NB4 (cell line): ENCODE data around the gene ISG20.

ENCODE experiments used
- DNase-seq: peaks from one replicate; pipeline ENCODE4 v3.0.0; 2010; ENCODE audit warnings: low read depth
- H3K4me3 ChIP-seq: one replicate; pipeline ENCODE4 v1.5.1; 2011; ENCODE audit warnings: mild to moderate bottlenecking, low read depth, low read length, moderate library complexity
- CTCF ChIP-seq: IDR thresholded peaks from one replicate; pipeline ENCODE4 v1.5.1; 2012; ENCODE audit warnings: low read depth, low read length
- MYC ChIP-seq: IDR thresholded peaks from 2 replicates; pipeline ENCODE4 v1.6.1; 2011; ENCODE audit warnings: low read depth, low read length
- POLR2A ChIP-seq: IDR thresholded peaks from 2 replicates; pipeline ENCODE4 v1.6.1; 2011; ENCODE audit warnings: mild to moderate bottlenecking; ENCODE audit not compliant: insufficient read length; ENCODE audit errors: extremely low read depth
- TF ChIP-seq, protein P1 (sequence below): IDR thresholded peaks from 2 replicates; pipeline ENCODE4 v1.6.1; 2011; ENCODE audit warnings: low read depth, low read length

ISG20 gene

DNA sequence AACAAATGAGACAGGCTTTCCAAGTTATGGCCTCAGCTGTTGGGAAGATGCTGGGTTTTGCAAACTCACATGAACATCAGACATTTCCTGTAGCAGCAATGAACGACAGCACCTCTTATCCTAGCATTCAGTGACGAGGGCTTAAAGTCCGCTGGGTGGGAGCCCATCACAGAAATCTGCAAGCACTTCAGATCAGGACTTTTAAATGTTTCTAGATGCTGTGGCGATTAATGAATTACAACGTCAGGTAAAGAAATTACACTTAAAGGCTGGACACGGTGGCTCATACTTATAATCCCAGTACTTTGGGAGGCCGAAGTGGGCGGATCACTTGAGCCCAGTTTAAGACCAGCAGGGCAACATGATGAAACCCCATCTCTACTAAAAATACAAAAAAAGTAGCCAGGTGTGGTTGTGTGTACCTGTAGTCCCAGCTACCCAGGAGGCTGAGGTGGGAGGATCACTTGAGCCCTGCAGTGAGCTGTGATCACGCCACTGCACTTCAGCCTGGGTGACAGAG, 13.8 kb upstream of the ISG20 start:
- TF ChIP-seq POLR2A = no peak
- no peak for TF ChIP-seq MYC
- no peak for TF ChIP-seq CTCF
- TF ChIP-seq, protein P1, sequence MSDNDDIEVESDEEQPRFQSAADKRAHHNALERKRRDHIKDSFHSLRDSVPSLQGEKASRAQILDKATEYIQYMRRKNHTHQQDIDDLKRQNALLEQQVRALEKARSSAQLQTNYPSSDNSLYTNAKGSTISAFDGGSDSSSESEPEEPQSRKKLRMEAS = no peak
- no peak overlapping the region for H3K4me3 ChIP-seq
- no peak for DNase-seq

- TF ChIP-seq, protein P1 = no peak
- no peak for TF ChIP-seq MYC
- TF ChIP-seq CTCF = no peak
- TF ChIP-seq POLR2A = no peak
- H3K4me3 ChIP-seq = no peak overlapping the region
- no peak for DNase-seq
Observed at GRCh38 chr15:88625943-88626741, 12.7 kb upstream of the ISG20 start.

DNA sequence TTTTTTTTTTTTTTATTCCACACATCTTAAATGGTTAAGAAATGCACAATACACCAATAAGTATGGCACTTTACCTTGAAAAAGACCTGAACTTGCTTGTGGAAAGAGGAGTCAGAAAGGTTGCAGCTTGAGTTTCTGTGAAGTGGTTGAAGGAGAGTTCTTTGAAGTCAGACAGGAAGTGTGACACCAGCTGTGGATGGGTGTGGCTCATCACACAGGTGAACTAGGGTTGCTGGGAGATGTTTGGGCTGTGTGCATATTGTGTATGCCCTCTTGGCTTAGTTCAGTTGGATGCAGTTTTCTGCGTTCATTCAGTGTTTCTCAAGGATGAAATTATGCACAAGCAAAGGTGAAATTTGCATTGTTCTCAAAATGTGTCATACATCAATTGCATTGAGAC, 11.4 kb upstream of the ISG20 start:
- TF ChIP-seq, protein P1 = no peak
- TF ChIP-seq POLR2A (no peak), MYC (no peak), CTCF (no peak)
- DNase-seq = no peak
- no peak overlapping the region for H3K4me3 ChIP-seq

- TF ChIP-seq, protein P1 = no peak
- TF ChIP-seq POLR2A (no peak), CTCF (no peak), MYC (no peak)
- no peak for DNase-seq
Observed at GRCh38 chr15:88628018-88628654, 10.7 kb upstream of the ISG20 start.

DNA sequence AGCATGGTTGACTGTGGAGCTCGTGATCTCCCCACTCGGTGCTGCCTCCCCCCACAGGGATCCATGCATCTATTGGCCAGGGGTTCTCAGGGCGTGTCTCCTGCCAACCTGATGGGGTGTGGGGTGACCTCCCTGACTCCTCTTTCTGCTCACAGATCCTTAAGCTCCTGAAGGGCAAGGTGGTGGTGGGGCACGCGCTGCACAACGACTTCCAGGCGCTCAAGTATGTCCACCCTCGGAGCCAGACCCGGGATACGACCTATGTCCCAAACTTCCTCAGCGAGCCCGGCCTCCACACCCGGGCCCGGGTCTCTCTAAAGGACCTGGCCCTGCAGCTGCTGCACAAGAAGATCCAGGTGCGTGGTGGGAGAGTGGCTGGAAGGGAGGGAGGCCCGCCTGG, 9.7 kb upstream of the ISG20 start:
- DNase-seq = no peak
- no peak overlapping the region for H3K4me3 ChIP-seq
- TF ChIP-seq MYC = no peak
- no peak for TF ChIP-seq CTCF
- TF ChIP-seq, protein P1 = no peak
- TF ChIP-seq POLR2A = no peak

More at GRCh38 chr15:88628018-88628654, 10.7 kb upstream of the ISG20 start:
- H3K4me3 ChIP-seq = no peak overlapping the region
